ENCODE results near the gene TNK1.
A peak's percentile ranks its signal among the peaks of the same experiment; 100 is the strongest.
"Not testable (repeated sequence)": the region's sequence is repeated elsewhere in the genome, so short reads cannot be mapped to it uniquely, and the experiment has no call there.

The TNK1 gene

GRCh38 chr17:7355053-7355452 is 25.8 kb upstream of the TNK1 start, which contains the start of gene TMEM95:
TMEM95 (plus strand) TSS chr17:7355156; CDS start chr17:7355205, 49 bp downstream.
- no peak for DNase-seq (ENCODE audit: low read depth in 3 of 3)

GRCh38 chr17:7355573-7355972 is 25.3 kb upstream of the TNK1 start:
- DNase-seq (ENCODE audit: low read depth in 3 of 3): no peak

- peak; percentile 68 to 79 (median 73) for DNase-seq (ENCODE audit: low read depth in 3 of 3)
These were observed 24.8 kb upstream of the TNK1 start for GRCh38 chr17:7356072-7356549.

- DNase-seq (ENCODE audit: low read depth in 3 of 3): no peak
These were observed 24.1 kb upstream of the TNK1 start for GRCh38 chr17:7356756-7357155.

- no peak for DNase-seq (ENCODE audit: low read depth in 3 of 3)
These were observed 23.5 kb upstream of the TNK1 start for GRCh38 chr17:7357381-7357780.

GRCh38 chr17:7361906-7362305 is 19.0 kb upstream of the TNK1 start:
- no peak for DNase-seq (ENCODE audit: low read depth in 3 of 3)

GRCh38 chr17:7363311-7363710 is 17.6 kb upstream of the TNK1 start:
- no peak for DNase-seq (ENCODE audit: low read depth in 3 of 3)

GRCh38 chr17:7365963-7366362 is 14.9 kb upstream of the TNK1 start:
- DNase-seq (ENCODE audit: low read depth in 3 of 3): not testable (repeated sequence)

- DNase-seq (ENCODE audit: low read depth in 3 of 3): no peak
These were observed 13.8 kb upstream of the TNK1 start for GRCh38 chr17:7367083-7367482.

- no peak for DNase-seq (ENCODE audit: low read depth in 3 of 3)
These were observed 12.8 kb upstream of the TNK1 start for GRCh38 chr17:7367918-7368598.

- DNase-seq (ENCODE audit: low read depth in 3 of 3): not testable (repeated sequence)
These were observed 12.3 kb upstream of the TNK1 start for GRCh38 chr17:7368599-7368994.

- no peak for DNase-seq (ENCODE audit: low read depth in 3 of 3)
These were observed 11.1 kb upstream of the TNK1 start for GRCh38 chr17:7369825-7370224.

- DNase-seq (ENCODE audit: low read depth in 3 of 3): no peak
These were observed 10.0 kb upstream of the TNK1 start for GRCh38 chr17:7370853-7371252.

GRCh38 chr17:7374353-7374752 is 6.5 kb upstream of the TNK1 start:
- no peak for DNase-seq (ENCODE audit: low read depth in 3 of 3)

- no peak for DNase-seq (ENCODE audit: low read depth in 3 of 3)
These were observed 1.8 kb upstream of the TNK1 start for GRCh38 chr17:7379134-7379533.

- no peak for DNase-seq (ENCODE audit: low read depth in 3 of 3)
These were observed 568 bp upstream of the TNK1 start for GRCh38 chr17:7380321-7380720.

GRCh38 chr17:7382901-7383300 is 2.0 kb downstream of the TNK1 start:
- no peak for DNase-seq (ENCODE audit: low read depth in 3 of 3)

- DNase-seq (ENCODE audit: low read depth in 3 of 3): no peak
These were observed 2.5 kb downstream of the TNK1 start for GRCh38 chr17:7383371-7383741.

- DNase-seq (ENCODE audit: low read depth in 3 of 3): peak; percentile 55 to 70 (median 68)
These were observed 3.0 kb downstream of the TNK1 start for GRCh38 chr17:7383742-7384488.

GRCh38 chr17:7384489-7385081 is 3.7 kb downstream of the TNK1 start:
- DNase-seq (ENCODE audit: low read depth in 3 of 3): no peak

GRCh38 chr17:7388856-7389255 is 8.0 kb downstream of the TNK1 start:
- DNase-seq (ENCODE audit: low read depth in 3 of 3): no peak
